Measurements from ENCODE around the gene KRTAP2-3. TPM values are rescaled to one million over a fixed set of nuclear protein-coding genes. Genes with fewer than 3 reads are reported as not detected.

KRTAP2-3 gene
- total and polyA plus RNA-seq, 4 donors = not detected

Other genes starting within 250 kb of the KRTAP2-3 start
Only the 30 nearest of the 38 such genes appear.
- not detected for gene KRT20, start 174.9 kb downstream of the KRTAP2-3 start, total RNA-seq
- not detected for gene KRT20, start 174.9 kb downstream of the KRTAP2-3 start, polyA plus RNA-seq (ENCODE audit: insufficient read length in 2 of 2)
- 1 to 10 TPM in 1 of 2 donors, under 1 TPM in 1; 0.33 to 1.2 TPM for gene KRT23, start 122.5 kb downstream of the KRTAP2-3 start, total RNA-seq
- under 1 TPM in 1 of 2 donors, not detected in 1; 0.56 TPM for gene KRT23, start 122.5 kb downstream of the KRTAP2-3 start, polyA plus RNA-seq (ENCODE audit: insufficient read length in 2 of 2)
- not detected for gene KRT39, start 93.2 kb downstream of the KRTAP2-3 start, total RNA-seq
- not detected for gene KRT39, start 93.2 kb downstream of the KRTAP2-3 start, polyA plus RNA-seq (ENCODE audit: insufficient read length in 2 of 2)
- under 1 TPM in 1 of 2 donors, not detected in 1; 0.40 TPM for gene KRT40, start 75.8 kb downstream of the KRTAP2-3 start, total RNA-seq
- under 1 TPM; 0.27 to 0.33 TPM for gene KRT40, start 75.8 kb downstream of the KRTAP2-3 start, polyA plus RNA-seq (ENCODE audit: insufficient read length in 2 of 2)
- gene KRTAP3-3, start 66.0 kb downstream of the KRTAP2-3 start, total RNA-seq = not detected
- not detected for gene KRTAP3-3, start 66.0 kb downstream of the KRTAP2-3 start, polyA plus RNA-seq (ENCODE audit: insufficient read length in 2 of 2)
- gene KRTAP3-2, start 60.2 kb downstream of the KRTAP2-3 start, total RNA-seq = not detected
- gene KRTAP3-2, start 60.2 kb downstream of the KRTAP2-3 start, polyA plus RNA-seq (ENCODE audit: insufficient read length in 2 of 2) = not detected
- gene KRTAP3-1, start 51.0 kb downstream of the KRTAP2-3 start, total RNA-seq = not detected
- not detected for gene KRTAP3-1, start 51.0 kb downstream of the KRTAP2-3 start, polyA plus RNA-seq (ENCODE audit: insufficient read length in 2 of 2)
- not detected for gene KRTAP1-5, start 32.9 kb downstream of the KRTAP2-3 start, total RNA-seq
- gene KRTAP1-5, start 32.9 kb downstream of the KRTAP2-3 start, polyA plus RNA-seq (ENCODE audit: insufficient read length in 2 of 2) = not detected
- not detected for gene KRTAP1-4, start 29.9 kb downstream of the KRTAP2-3 start, total RNA-seq
- gene KRTAP1-4, start 29.9 kb downstream of the KRTAP2-3 start, polyA plus RNA-seq (ENCODE audit: insufficient read length in 2 of 2) = not detected
- not detected for gene KRTAP1-3, start 25.2 kb downstream of the KRTAP2-3 start, total RNA-seq
- gene KRTAP1-3, start 25.2 kb downstream of the KRTAP2-3 start, polyA plus RNA-seq (ENCODE audit: insufficient read length in 2 of 2) = not detected
- not detected for gene KRTAP1-1, start 18.7 kb downstream of the KRTAP2-3 start, total RNA-seq
- not detected for gene KRTAP1-1, start 18.7 kb downstream of the KRTAP2-3 start, polyA plus RNA-seq (ENCODE audit: insufficient read length in 2 of 2)
- not detected for gene KRTAP2-1, start 12.8 kb downstream of the KRTAP2-3 start, total RNA-seq
- not detected for gene KRTAP2-1, start 12.8 kb downstream of the KRTAP2-3 start, polyA plus RNA-seq (ENCODE audit: insufficient read length in 2 of 2)
- not detected for gene KRTAP2-2, start 4.9 kb downstream of the KRTAP2-3 start, total RNA-seq
- gene KRTAP2-2, start 4.9 kb downstream of the KRTAP2-3 start, polyA plus RNA-seq (ENCODE audit: insufficient read length in 2 of 2) = not detected
- not detected for gene KRTAP2-4, start 5.8 kb upstream of the KRTAP2-3 start, total RNA-seq
- not detected for gene KRTAP2-4, start 5.8 kb upstream of the KRTAP2-3 start, polyA plus RNA-seq (ENCODE audit: insufficient read length in 2 of 2)
- gene KRTAP4-7, start 24.0 kb upstream of the KRTAP2-3 start, total RNA-seq = not detected
- gene KRTAP4-7, start 24.0 kb upstream of the KRTAP2-3 start, polyA plus RNA-seq (ENCODE audit: insufficient read length in 2 of 2) = not detected
- gene KRTAP4-8, start 38.0 kb upstream of the KRTAP2-3 start, total RNA-seq = not detected
- gene KRTAP4-8, start 38.0 kb upstream of the KRTAP2-3 start, polyA plus RNA-seq (ENCODE audit: insufficient read length in 2 of 2) = not detected
- not detected for gene KRTAP4-16, start 42.1 kb upstream of the KRTAP2-3 start, total RNA-seq
- gene KRTAP4-16, start 42.1 kb upstream of the KRTAP2-3 start, polyA plus RNA-seq (ENCODE audit: insufficient read length in 2 of 2) = not detected
- gene KRTAP4-9, start 45.3 kb upstream of the KRTAP2-3 start, total RNA-seq = not detected
- not detected for gene KRTAP4-9, start 45.3 kb upstream of the KRTAP2-3 start, polyA plus RNA-seq (ENCODE audit: insufficient read length in 2 of 2)
- not detected for gene KRTAP4-11, start 58.3 kb upstream of the KRTAP2-3 start, total RNA-seq
- not detected for gene KRTAP4-11, start 58.3 kb upstream of the KRTAP2-3 start, polyA plus RNA-seq (ENCODE audit: insufficient read length in 2 of 2)
- not detected for gene KRTAP4-12, start 64.1 kb upstream of the KRTAP2-3 start, total RNA-seq
- not detected for gene KRTAP4-12, start 64.1 kb upstream of the KRTAP2-3 start, polyA plus RNA-seq (ENCODE audit: insufficient read length in 2 of 2)
- not detected for gene KRTAP4-6, start 80.4 kb upstream of the KRTAP2-3 start, total RNA-seq
- not detected for gene KRTAP4-6, start 80.4 kb upstream of the KRTAP2-3 start, polyA plus RNA-seq (ENCODE audit: insufficient read length in 2 of 2)
- not detected for gene KRTAP4-5, start 89.7 kb upstream of the KRTAP2-3 start, total RNA-seq
- not detected for gene KRTAP4-5, start 89.7 kb upstream of the KRTAP2-3 start, polyA plus RNA-seq (ENCODE audit: insufficient read length in 2 of 2)
- gene KRTAP4-4, start 100.6 kb upstream of the KRTAP2-3 start, total RNA-seq = not detected
- not detected for gene KRTAP4-4, start 100.6 kb upstream of the KRTAP2-3 start, polyA plus RNA-seq (ENCODE audit: insufficient read length in 2 of 2)
- gene KRTAP4-3, start 108.1 kb upstream of the KRTAP2-3 start, total RNA-seq = not detected
- not detected for gene KRTAP4-3, start 108.1 kb upstream of the KRTAP2-3 start, polyA plus RNA-seq (ENCODE audit: insufficient read length in 2 of 2)
- not detected for gene KRTAP4-2, start 118.1 kb upstream of the KRTAP2-3 start, total RNA-seq
- not detected for gene KRTAP4-2, start 118.1 kb upstream of the KRTAP2-3 start, polyA plus RNA-seq (ENCODE audit: insufficient read length in 2 of 2)
- not detected for gene KRTAP4-1, start 124.8 kb upstream of the KRTAP2-3 start, total RNA-seq
- gene KRTAP4-1, start 124.8 kb upstream of the KRTAP2-3 start, polyA plus RNA-seq (ENCODE audit: insufficient read length in 2 of 2) = not detected
- gene KRTAP9-1, start 129.8 kb upstream of the KRTAP2-3 start, total RNA-seq = not detected
- gene KRTAP9-1, start 129.8 kb upstream of the KRTAP2-3 start, polyA plus RNA-seq (ENCODE audit: insufficient read length in 2 of 2) = not detected
- gene KRTAP9-2, start 166.5 kb upstream of the KRTAP2-3 start, total RNA-seq = not detected
- not detected for gene KRTAP9-2, start 166.5 kb upstream of the KRTAP2-3 start, polyA plus RNA-seq (ENCODE audit: insufficient read length in 2 of 2)
- gene KRTAP9-3, start 172.3 kb upstream of the KRTAP2-3 start, total RNA-seq = not detected
- gene KRTAP9-3, start 172.3 kb upstream of the KRTAP2-3 start, polyA plus RNA-seq (ENCODE audit: insufficient read length in 2 of 2) = not detected
- gene KRTAP9-8, start 177.9 kb upstream of the KRTAP2-3 start, total RNA-seq = not detected
- gene KRTAP9-8, start 177.9 kb upstream of the KRTAP2-3 start, polyA plus RNA-seq (ENCODE audit: insufficient read length in 2 of 2) = not detected